HEK293T (cell line): ENCODE data around the gene CACNA1G.

Source experiments
- CTCF ChIA-PET: fragments of 350-600 bp; formaldehyde crosslinking; extraction: SDS; loops from one replicate; lab custom pipeline; 2021; ENCODE audit warnings: antibody characterized with exemption, inconsistent platforms; lab: Yijun Ruan, JAX
- POLR2A ChIA-PET: fragments of 350-600 bp; formaldehyde crosslinking; extraction: SDS; loops from one replicate; lab custom pipeline; 2020; ENCODE audit warnings: antibody characterized with exemption, inconsistent platforms; lab: Yijun Ruan, JAX
- DNase-seq: peaks from one replicate; pipeline ENCODE4 v3.0.0; 2012; ENCODE audit warnings: mixed read lengths; ENCODE audit errors: extremely low spot score
- ARNT ChIP-seq: fragments of 450-650 bp; IDR thresholded peaks from 2 replicates; pipeline ENCODE4 v1.6.1; 2017; ENCODE audit warnings: mild to moderate bottlenecking
- BHLHE40 ChIP-seq: fragments of 450-650 bp; IDR thresholded peaks from 2 replicates; pipeline ENCODE4 v1.6.1; 2016; ENCODE audit warnings: mild to moderate bottlenecking, moderate library complexity, borderline replicate concordance
- CTBP1 ChIP-seq: fragments of 450-650 bp; IDR thresholded peaks from 2 replicates; pipeline ENCODE4 v1.6.1; 2016; ENCODE audit warnings: borderline replicate concordance
- ELF4 ChIP-seq: fragments of 450-650 bp; IDR thresholded peaks from 2 replicates; pipeline ENCODE4 v1.6.1; 2017; ENCODE audit warnings: antibody characterized with exemption
- FOXA1 ChIP-seq: fragments of 450-650 bp; IDR thresholded peaks from 2 replicates; pipeline ENCODE4 v1.6.1; 2016; ENCODE audit warnings: mild to moderate bottlenecking
- FOXK2 ChIP-seq: fragments of 450-650 bp; IDR thresholded peaks from 2 replicates; pipeline ENCODE4 v1.6.1; 2016; ENCODE audit warnings: mild to moderate bottlenecking
- FOXM1 ChIP-seq: fragments of 450-650 bp; IDR thresholded peaks from 2 replicates; pipeline ENCODE4 v1.6.1; 2017; ENCODE audit warnings: mild to moderate bottlenecking, borderline replicate concordance
- HDGF ChIP-seq: fragments of 450-650 bp; IDR thresholded peaks from 2 replicates; pipeline ENCODE4 v1.6.1; 2017; ENCODE audit warnings: antibody characterized with exemption, borderline replicate concordance
- L3MBTL2 ChIP-seq: fragments of 450-650 bp; conservative IDR thresholded peaks from 2 replicates; pipeline ENCODE4 v1.6.1; 2016; ENCODE audit warnings: mild to moderate bottlenecking
- LEF1 ChIP-seq: fragments of 450-650 bp; IDR thresholded peaks from 2 replicates; pipeline ENCODE4 v1.6.1; 2017; ENCODE audit warnings: mild to moderate bottlenecking, borderline replicate concordance
- NFRKB ChIP-seq: fragments of 450-650 bp; IDR thresholded peaks from 2 replicates; pipeline ENCODE4 v1.6.1; 2016; ENCODE audit warnings: mild to moderate bottlenecking, moderate library complexity
- SP1 ChIP-seq: fragments of 450-650 bp; IDR thresholded peaks from 2 replicates; pipeline ENCODE4 v1.6.1; 2017
- SUZ12 ChIP-seq: fragments of 450-650 bp; IDR thresholded peaks from 2 replicates; pipeline ENCODE4 v1.6.1; 2016; ENCODE audit warnings: mild to moderate bottlenecking
- TARDBP ChIP-seq: fragments of 450-650 bp; IDR thresholded peaks from 2 replicates; pipeline ENCODE4 v1.6.1; 2016
- ZNF384 ChIP-seq: fragments of 450-650 bp; IDR thresholded peaks from 2 replicates; pipeline ENCODE4 v1.6.1; 2016
- TF ChIP-seq, protein P1 (sequence below): fragments of 450-650 bp; IDR thresholded peaks from 2 replicates; pipeline ENCODE4 v1.6.1; 2016

Gene CACNA1G

DNA sequence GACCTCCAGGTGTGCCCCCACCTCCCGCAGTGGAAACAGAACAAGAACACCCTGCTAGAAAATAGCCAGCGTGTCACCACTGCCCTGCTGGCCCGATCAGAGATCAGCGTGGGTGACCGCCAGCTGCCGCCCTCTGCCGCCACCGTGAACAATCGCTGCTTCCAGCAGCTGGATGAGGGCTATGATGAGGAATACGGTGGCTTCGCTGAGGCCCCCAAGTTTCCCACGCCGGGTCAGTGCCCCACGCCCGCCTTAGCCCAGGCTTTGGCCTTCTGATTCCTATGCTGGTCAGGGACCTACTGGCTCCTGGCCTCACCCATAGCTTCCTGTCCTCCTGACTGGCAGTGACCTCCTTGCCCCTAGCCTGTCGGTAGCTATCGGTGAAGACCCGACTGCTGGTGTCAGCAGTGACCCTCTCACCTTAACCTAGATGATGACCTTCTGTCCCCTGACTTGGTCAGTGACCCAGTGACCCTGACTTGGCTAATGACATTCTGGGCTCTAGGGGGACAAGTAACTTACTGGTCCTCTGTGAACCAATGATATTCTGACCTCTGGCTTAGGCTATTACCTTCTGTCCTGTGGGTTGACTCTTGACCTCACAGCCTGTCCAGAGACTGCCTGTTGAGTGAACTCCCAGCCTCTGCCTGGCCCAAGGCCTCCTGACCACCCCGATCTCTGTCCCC, 11.1 kb upstream of the CACNA1G start:
- DNase-seq, result no peak
- POLR2A ChIA-PET, result interaction anchor here (0.8 to 1.2 kb wide), 2 partner anchors 78 to 571 kb away, joined by 3 read pairs; partner anchors contain the start of gene SPAG9
- CTCF ChIA-PET, result interaction anchor here (1.2 to 5.7 kb wide), 8 partner anchors 11 to 159 kb away, joined by 3 to 91 read pairs (median 6); no protein-coding TSS in a partner anchor
- TF ChIP-seq ARNT (no peak), FOXK2 (no peak), SP1 (no peak)

DNA sequence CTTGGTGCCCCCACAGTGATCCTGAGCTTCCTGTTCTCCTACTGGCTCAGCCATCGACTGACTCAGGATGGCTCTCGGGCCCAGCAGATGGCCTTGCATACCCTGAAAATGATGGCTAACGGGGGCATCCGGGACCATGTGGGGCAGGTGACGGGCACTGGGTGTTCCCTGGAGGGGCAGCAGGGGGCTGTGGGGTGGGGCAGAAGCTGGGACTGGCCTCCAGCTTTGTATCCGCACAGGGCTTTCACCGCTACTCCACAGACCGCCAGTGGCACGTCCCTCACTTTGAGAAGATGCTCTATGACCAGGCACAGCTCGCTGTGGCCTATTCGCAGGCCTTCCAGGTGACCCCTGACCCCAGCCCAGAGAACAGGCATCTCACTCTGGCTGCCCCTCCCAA, 10.5 kb upstream of the CACNA1G start:
- POLR2A ChIA-PET, result interaction anchor here (0.8 to 1.2 kb wide), 2 partner anchors 77 to 571 kb away, joined by 3 read pairs; partner anchors contain the start of gene SPAG9
- CTCF ChIA-PET, result interaction anchor here (1.0 to 5.7 kb wide), 10 partner anchors 10 to 159 kb away, joined by 3 to 91 read pairs (median 6); partner anchors contain the start of gene CACNA1G
- DNase-seq, result no peak
- no peak for TF ChIP-seq L3MBTL2
- TF ChIP-seq NFRKB, result no peak
- TF ChIP-seq CTBP1, result no peak
- no peak for TF ChIP-seq BHLHE40
- TF ChIP-seq ARNT, result no peak
- no peak for TF ChIP-seq SP1
- no peak for TF ChIP-seq FOXA1

DNA sequence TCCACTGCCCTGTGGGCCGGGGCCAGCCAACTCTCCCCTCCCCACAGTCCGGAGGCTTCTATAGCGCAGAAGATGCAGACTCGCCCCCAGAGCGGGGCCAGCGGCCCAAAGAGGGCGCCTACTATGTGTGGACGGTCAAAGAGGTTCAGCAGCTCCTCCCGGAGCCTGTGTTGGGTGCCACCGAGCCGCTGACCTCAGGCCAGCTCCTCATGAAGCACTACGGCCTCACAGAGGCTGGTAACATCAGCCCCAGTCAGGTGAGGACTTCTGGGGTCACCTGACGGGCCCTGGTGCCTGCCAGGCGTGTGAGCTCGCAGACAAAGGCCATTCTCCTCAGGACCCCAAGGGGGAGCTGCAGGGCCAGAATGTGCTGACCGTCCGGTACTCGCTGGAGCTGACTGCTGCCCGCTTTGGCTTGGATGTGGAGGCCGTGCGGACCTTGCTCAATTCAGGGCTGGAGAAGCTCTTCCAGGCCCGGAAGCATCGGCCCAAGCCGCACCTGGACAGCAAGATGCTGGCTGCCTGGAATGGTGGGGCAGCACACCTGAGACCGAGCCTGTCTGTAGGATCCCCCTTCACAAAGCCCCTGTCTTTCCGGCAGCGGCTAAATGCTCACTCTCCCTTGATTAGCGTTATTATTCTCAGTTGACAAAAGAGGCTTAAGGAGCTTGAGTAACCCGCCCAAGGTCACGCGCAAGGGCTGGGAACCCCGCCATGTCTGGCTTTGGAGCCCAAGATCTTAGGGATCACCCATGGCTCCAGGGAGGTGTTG, 9.7 kb upstream of the CACNA1G start:
- peak; percentile 80 for DNase-seq
- TF ChIP-seq LEF1 (no peak), FOXK2 (no peak), ZNF384 (no peak), NFRKB (no peak), ARNT (peak; percentile 2; the same call in 1 of the 2 replicates)
- POLR2A ChIA-PET, result interaction anchor here (0.8 to 1.8 kb wide), 6 partner anchors 9 to 212 kb away, joined by 3 to 15 read pairs (median 4); partner anchors contain the start of genes CACNA1G and LUC7L3
- CTCF ChIA-PET, result interaction anchor here (0.6 to 5.7 kb wide), 24 partner anchors 9 to 232 kb away, joined by 3 to 91 read pairs (median 4); partner anchors contain the start of gene CACNA1G

DNA sequence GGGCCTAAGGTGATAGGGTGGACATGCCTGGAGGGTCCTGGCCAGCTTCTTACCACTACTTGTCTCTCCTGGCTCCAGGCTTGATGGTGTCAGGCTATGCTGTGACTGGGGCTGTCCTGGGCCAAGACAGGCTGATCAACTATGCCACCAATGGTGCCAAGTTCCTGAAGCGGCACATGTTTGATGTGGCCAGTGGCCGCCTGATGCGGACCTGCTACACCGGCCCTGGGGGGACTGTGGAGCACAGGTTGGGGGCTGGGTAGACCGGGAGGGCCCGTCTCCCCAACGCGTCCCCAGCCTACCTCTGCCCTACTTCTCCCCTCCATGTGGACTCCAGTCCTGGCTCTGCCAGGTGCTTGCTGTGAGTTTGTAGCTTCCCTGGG, 9.1 kb upstream of the CACNA1G start:
- ChIA-PET CTCF (interaction anchor here (0.6 to 5.7 kb wide), 22 partner anchors 12 to 231 kb away, joined by 3 to 91 read pairs (median 4); no protein-coding TSS in a partner anchor), POLR2A (interaction anchor here (1.0 to 1.8 kb wide), 5 partner anchors 9 to 168 kb away, joined by 3 to 15 read pairs (median 4); partner anchors contain the start of genes CACNA1G and LUC7L3)
- TF ChIP-seq SUZ12 (no peak), SP1 (no peak), BHLHE40 (no peak), LEF1 (no peak), CTBP1 (no peak), FOXA1 (no peak), FOXM1 (no peak), ARNT (no peak), TARDBP (no peak), ZNF384 (no peak), NFRKB (no peak), ELF4 (no peak), HDGF (no peak)
- TF ChIP-seq, protein P1, sequence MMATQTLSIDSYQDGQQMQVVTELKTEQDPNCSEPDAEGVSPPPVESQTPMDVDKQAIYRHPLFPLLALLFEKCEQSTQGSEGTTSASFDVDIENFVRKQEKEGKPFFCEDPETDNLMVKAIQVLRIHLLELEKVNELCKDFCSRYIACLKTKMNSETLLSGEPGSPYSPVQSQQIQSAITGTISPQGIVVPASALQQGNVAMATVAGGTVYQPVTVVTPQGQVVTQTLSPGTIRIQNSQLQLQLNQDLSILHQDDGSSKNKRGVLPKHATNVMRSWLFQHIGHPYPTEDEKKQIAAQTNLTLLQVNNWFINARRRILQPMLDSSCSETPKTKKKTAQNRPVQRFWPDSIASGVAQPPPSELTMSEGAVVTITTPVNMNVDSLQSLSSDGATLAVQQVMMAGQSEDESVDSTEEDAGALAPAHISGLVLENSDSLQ, result no peak
- no peak for DNase-seq

DNA sequence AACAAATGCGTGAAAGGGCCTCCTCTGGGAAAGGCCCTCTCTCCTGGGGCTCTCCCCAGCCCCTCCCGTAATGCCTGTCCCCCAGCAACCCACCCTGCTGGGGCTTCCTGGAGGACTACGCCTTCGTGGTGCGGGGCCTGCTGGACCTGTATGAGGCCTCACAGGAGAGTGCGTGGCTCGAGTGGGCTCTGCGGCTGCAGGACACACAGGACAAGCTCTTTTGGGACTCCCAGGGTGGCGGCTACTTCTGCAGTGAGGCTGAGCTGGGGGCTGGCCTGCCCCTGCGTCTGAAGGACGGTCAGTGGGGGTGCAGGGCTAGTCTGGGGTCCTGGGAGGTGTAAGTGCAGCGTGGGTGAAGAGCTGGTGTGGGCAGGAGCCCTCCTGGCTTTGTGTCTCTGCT, 8.6 kb upstream of the CACNA1G start:
- POLR2A ChIA-PET, result interaction anchor here (1.2 to 1.8 kb wide), 3 partner anchors 11 to 167 kb away, joined by 3 to 9 read pairs (median 4); partner anchors contain the start of gene LUC7L3
- no peak for DNase-seq
- CTCF ChIA-PET, result interaction anchor here (0.8 to 5.7 kb wide), 5 partner anchors 8 to 76 kb away, joined by 4 to 91 read pairs (median 5); no protein-coding TSS in a partner anchor
- TF ChIP-seq CTBP1 (no peak), SP1 (no peak), LEF1 (no peak), ARNT (no peak), FOXK2 (no peak), FOXA1 (no peak), FOXM1 (no peak), TARDBP (no peak), SUZ12 (no peak), L3MBTL2 (no peak), ELF4 (no peak), BHLHE40 (no peak), HDGF (no peak), ZNF384 (no peak)
- TF ChIP-seq, protein P1, result no peak

DNA sequence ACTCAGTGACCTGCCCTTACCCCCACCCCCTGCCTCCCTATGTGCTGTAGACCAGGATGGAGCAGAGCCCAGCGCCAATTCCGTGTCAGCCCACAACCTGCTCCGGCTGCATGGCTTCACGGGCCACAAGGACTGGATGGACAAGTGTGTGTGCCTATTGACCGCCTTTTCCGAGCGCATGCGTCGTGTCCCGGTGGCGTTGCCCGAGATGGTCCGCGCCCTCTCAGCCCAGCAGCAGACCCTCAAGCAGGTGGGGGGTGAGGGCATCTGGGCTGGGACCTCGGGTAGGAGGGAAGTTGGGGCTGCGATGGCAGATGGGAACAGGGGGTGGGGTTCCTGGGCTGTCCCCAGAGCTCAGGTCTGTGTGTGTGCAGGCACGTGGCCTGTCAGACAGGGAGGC, 6.3 kb upstream of the CACNA1G start:
- TF ChIP-seq LEF1 (no peak), FOXM1 (no peak), SUZ12 (no peak), TARDBP (no peak)
- TF ChIP-seq, protein P1, result no peak
- CTCF ChIA-PET, result no interaction called here
- POLR2A ChIA-PET, result no interaction called here
- no peak for DNase-seq
